Natural killer cell (primary cell): Measurements from ENCODE around the gene CCL22. TPM values are rescaled to one million over a fixed set of nuclear protein-coding genes. Genes with fewer than 3 reads are reported as not detected.

ENCODE experiments used
- ATAC-seq, 3 donors: fragments of 150-1000 bp in 2 of 3; fragments of 200-7000 bp in 1 of 3; cut with Tn5 transposase; 1 replicate in 1 of 3; 2 replicates in 2 of 3; pipeline ENCODE4 v1.10.0; 2021; ENCODE audit warnings: mild to moderate bottlenecking in 2 of 3, moderate library complexity in 2 of 3
- DNase-seq, 2 donors: peaks; one replicate each; pipeline versions ENCODE4 v3.0.0 to v3.0.0-alpha.2; 2013 to 2021; ENCODE audit warnings: mixed read lengths in 1 of 2
- H3K27ac ChIP-seq: one replicate; pipeline ENCODE4 v1.5.1; 2013; ENCODE audit warnings: mild to moderate bottlenecking, low read length
- H3K27me3 ChIP-seq: one replicate; pipeline ENCODE4 v1.6.1; 2013; ENCODE audit warnings: low read length; ENCODE audit not compliant: control insufficient read depth, insufficient read depth
- H3K36me3 ChIP-seq: one replicate; pipeline ENCODE4 v1.6.1; 2013; ENCODE audit warnings: low read length; ENCODE audit not compliant: control insufficient read depth, insufficient read depth
- H3K4me1 ChIP-seq: one replicate; pipeline ENCODE4 v1.6.1; 2013; ENCODE audit warnings: low read length; ENCODE audit not compliant: control insufficient read depth, insufficient read depth
- H3K4me3 ChIP-seq: one replicate; pipeline ENCODE4 v1.5.1; 2013; ENCODE audit warnings: low read length
- H3K9me3 ChIP-seq: one replicate; pipeline ENCODE4 v1.6.1; 2013; ENCODE audit warnings: low read length; ENCODE audit not compliant: control insufficient read depth, insufficient read depth
- H3K27ac Mint-ChIP-seq, 2 donors: one replicate each; pipeline ENCODE4 v1.8.0; 2022; ENCODE audit warnings: mild to moderate bottlenecking in 2 of 2, mixed read lengths in 2 of 2, moderate library complexity in 1 of 2
- H3K27me3 Mint-ChIP-seq, 2 donors: one replicate each; pipeline ENCODE4 v1.8.0; 2022; ENCODE audit warnings: low read depth in 2 of 2, mixed read lengths in 2 of 2
- H3K36me3 Mint-ChIP-seq: one replicate; pipeline ENCODE4 v1.8.0; 2022; ENCODE audit warnings: mixed read lengths
- H3K4me1 Mint-ChIP-seq, 2 donors: one replicate each; pipeline ENCODE4 v1.8.0; 2022; ENCODE audit warnings: mixed read lengths in 2 of 2
- H3K4me3 Mint-ChIP-seq: one replicate; pipeline ENCODE4 v1.8.0; 2022; ENCODE audit warnings: mild to moderate bottlenecking, moderate library complexity, mixed read lengths
- H3K9me3 Mint-ChIP-seq, 2 donors: one replicate each; pipeline ENCODE4 v1.8.0; 2022; ENCODE audit warnings: mixed read lengths in 2 of 2
- WGBS: methylation state at CpG from one replicate; pipeline ENCODE4 v1.1.7; 2013; ENCODE audit warnings: missing lambda C conversion rate; ENCODE audit not compliant: insufficient coverage; 5-methylcytosine and 5-hydroxymethylcytosine counted together
- intact Hi-C: fragments of 100-400 bp; cut with micrococcal nuclease; formaldehyde crosslinking; loops from one replicate; pipeline ENCODE4 v1.14.2; 2022
- total RNA-seq, 4 donors: library from RNA; stranded (reverse); fragments of 120-200 nt in 1 of 4; gene quantifications; one replicate each; pipeline versions ENCODE4 v1.2.3 to v1.2.4, GENCODE V29; 2013 to 2022
- TF ChIP-seq, protein P1 (sequence below): fragments of 200-600 bp; IDR thresholded peaks from one replicate; pipeline ENCODE4 v1.8.0; 2022; ENCODE audit warnings: antibody characterized with exemption

The CCL22 gene
- total RNA-seq, 3 donors from 2014 or later (not counting 1 experiment from before 2014, with no cell fraction given) = 0.14 TPM; not detected in 2

DNA sequence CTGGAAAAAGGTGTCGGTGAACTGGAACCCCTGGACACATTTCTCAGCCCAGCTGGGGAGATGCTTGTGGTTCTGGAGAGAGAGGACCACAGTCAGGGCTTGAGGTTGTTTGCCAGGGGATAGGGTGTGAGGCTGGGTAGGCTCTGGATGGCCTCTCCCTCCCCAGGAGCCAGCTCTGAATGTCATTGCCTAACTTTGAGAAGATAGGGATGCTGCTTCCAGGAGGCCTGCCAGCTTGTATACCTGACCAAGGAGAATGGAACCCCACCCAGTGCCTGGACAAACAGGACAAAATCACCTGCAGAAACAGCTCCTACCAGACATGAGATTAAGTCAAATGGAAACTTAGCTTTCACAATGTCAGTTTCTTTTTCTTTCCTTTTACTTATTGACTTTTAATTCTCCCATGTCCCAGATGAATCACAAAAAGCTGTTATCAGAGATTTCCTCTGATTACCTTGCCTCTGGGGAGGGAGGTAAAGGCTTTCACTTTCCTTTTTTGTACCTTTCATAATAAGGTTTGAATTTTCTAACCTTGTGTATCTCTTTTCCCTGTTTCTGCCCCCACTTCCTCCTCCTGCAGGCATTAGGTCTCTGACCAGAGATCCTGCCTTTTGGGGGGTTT lies 44.3 kb upstream of the CCL22 start:
- H3K9me3 ChIP-seq = no peaks in the 10 kb centered on the region
- Mint-ChIP-seq H3K36me3 (no peaks in the 10 kb centered on the region), H3K4me1 (peaks cover 0 to 9% of the 10 kb centered on the region in 2 donors), H3K27ac (peak overlapping the region in 1 of 2 donors; percentile 18), H3K27me3 (peaks cover 3 to 12% of the 10 kb centered on the region in 2 donors), H3K4me3 (no peak overlapping the region), H3K9me3 (no peaks in the 10 kb centered on the region)
- H3K36me3 ChIP-seq = no peaks in the 10 kb centered on the region
- H3K4me3 ChIP-seq = no peak overlapping the region
- DNase-seq (no peak), ATAC-seq (no peak)
- TF ChIP-seq, protein P1, sequence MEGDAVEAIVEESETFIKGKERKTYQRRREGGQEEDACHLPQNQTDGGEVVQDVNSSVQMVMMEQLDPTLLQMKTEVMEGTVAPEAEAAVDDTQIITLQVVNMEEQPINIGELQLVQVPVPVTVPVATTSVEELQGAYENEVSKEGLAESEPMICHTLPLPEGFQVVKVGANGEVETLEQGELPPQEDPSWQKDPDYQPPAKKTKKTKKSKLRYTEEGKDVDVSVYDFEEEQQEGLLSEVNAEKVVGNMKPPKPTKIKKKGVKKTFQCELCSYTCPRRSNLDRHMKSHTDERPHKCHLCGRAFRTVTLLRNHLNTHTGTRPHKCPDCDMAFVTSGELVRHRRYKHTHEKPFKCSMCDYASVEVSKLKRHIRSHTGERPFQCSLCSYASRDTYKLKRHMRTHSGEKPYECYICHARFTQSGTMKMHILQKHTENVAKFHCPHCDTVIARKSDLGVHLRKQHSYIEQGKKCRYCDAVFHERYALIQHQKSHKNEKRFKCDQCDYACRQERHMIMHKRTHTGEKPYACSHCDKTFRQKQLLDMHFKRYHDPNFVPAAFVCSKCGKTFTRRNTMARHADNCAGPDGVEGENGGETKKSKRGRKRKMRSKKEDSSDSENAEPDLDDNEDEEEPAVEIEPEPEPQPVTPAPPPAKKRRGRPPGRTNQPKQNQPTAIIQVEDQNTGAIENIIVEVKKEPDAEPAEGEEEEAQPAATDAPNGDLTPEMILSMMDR = no peak
- H3K4me1 ChIP-seq = peaks cover 3% of the 10 kb centered on the region
- H3K27ac ChIP-seq = no peak overlapping the region
- H3K27me3 ChIP-seq = no peaks in the 10 kb centered on the region
- 93% methylated on average over 1 of the region's 1 CpG for WGBS
- intact Hi-C loops = no loop called here

DNA sequence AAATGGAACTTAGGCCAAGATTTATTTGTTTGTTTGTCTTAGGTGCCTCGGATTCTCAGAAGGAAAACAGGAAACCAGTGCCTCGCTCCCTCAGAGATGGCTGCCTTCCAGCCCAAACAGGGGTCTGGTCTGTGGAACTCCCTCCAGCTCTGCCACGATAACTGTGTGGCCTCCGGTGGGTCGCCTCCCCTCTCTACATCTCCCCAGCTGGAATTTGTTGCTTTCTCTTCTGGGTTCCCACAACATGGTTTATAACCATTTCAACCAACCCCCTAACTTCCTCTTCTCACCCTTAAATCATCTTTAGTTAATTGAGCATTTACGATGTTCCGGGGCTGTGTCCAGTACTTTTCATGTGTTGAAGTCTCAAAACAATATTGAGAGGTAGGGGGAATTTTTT lies 43.2 kb upstream of the CCL22 start:
- 60% methylated on average over 7 of the region's 7 CpGs for WGBS
- TF ChIP-seq, protein P1 = no peak
- H3K9me3 Mint-ChIP-seq = no peaks in the 10 kb centered on the region
- H3K4me3 ChIP-seq = no peak overlapping the region
- H3K27ac ChIP-seq = no peak overlapping the region
- peaks cover 8 to 12% of the 10 kb centered on the region in 2 donors for H3K27me3 Mint-ChIP-seq
- ATAC-seq (no peak), DNase-seq (no peak)
- no peaks in the 10 kb centered on the region for H3K36me3 ChIP-seq
- no peaks in the 10 kb centered on the region for H3K36me3 Mint-ChIP-seq
- H3K4me1 ChIP-seq = peaks cover 3% of the 10 kb centered on the region
- intact Hi-C loops = no loop called here
- H3K9me3 ChIP-seq = no peaks in the 10 kb centered on the region
- H3K27ac Mint-ChIP-seq = no peak overlapping the region
- H3K27me3 ChIP-seq = no peaks in the 10 kb centered on the region
- H3K4me3 Mint-ChIP-seq = no peak overlapping the region
- H3K4me1 Mint-ChIP-seq = peaks cover 0 to 5% of the 10 kb centered on the region in 2 donors

GRCh38 chr16:57316390-57317017 lies 42.1 kb upstream of the CCL22 start:
- TF ChIP-seq, protein P1 = no peak
- H3K9me3 Mint-ChIP-seq = no peaks in the 10 kb centered on the region
- H3K27ac Mint-ChIP-seq = no peak overlapping the region
- Histone ChIP-seq H3K4me1 (peaks cover 3% of the 10 kb centered on the region), H3K9me3 (no peaks in the 10 kb centered on the region), H3K36me3 (no peaks in the 10 kb centered on the region), H3K27ac (no peak overlapping the region), H3K27me3 (no peaks in the 10 kb centered on the region), H3K4me3 (no peak overlapping the region)
- DNase-seq (no peak), ATAC-seq (no peak)
- WGBS = 95% methylated on average over 3 of the region's 3 CpGs
- H3K4me3 Mint-ChIP-seq = no peak overlapping the region
- H3K36me3 Mint-ChIP-seq = no peaks in the 10 kb centered on the region
- H3K4me1 Mint-ChIP-seq = peaks cover 0 to 5% of the 10 kb centered on the region in 2 donors
- intact Hi-C loops = no loop called here
- peaks cover 8 to 12% of the 10 kb centered on the region in 2 donors for H3K27me3 Mint-ChIP-seq
